ENCODE data around the gene MRPL21. TPM values are rescaled to one million over a fixed set of nuclear protein-coding genes. Genes with fewer than 3 reads are reported as not detected.

The MRPL21 gene
- total RNA-seq, 1 donor from 2014 or later = 121 TPM

DNA sequence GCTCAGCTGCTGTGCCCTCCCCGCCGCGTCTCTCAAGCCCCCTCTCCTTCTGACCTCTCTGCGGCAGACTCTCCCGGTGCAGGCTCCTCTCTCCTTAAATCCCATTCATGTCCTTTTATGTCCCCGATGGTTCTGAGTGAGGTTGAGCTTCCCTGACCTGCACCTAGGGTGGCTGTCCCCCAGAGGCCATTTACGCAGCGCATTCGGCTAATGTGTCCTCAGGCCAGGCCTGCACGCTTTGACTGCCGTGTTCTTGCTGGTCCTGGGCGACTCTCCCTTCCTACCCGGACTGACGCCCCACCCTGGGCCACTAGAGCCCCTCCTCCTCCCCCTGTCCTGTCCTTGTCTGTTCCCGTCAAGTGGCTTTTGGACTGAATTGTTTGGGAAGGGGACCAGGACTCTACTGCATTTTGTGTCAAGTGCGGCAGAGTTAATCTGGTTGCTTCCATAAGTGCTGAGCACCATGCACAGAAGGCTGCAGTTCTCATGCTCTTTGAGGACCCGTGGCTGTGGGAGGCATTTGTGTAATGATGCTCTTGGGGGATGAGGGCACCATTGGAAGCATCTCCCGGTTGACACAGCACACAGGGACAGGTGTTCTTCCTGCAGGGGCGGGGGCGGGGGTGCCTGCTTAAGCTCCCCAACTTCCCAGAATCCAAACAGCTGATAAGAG lies 37.2 kb upstream of the MRPL21 start:
- no peaks in the 10 kb centered on the region for H3K27me3 ChIP-seq (ENCODE audit: low read depth)
- H3K9me3 ChIP-seq (replicated peaks) = no peaks in the 10 kb centered on the region
- DNase-seq = no peak
- no peak overlapping the region for H3K27ac ChIP-seq (replicated peaks)
- H3K4me3 ChIP-seq = no peak overlapping the region
- TF ChIP-seq, protein P1, sequence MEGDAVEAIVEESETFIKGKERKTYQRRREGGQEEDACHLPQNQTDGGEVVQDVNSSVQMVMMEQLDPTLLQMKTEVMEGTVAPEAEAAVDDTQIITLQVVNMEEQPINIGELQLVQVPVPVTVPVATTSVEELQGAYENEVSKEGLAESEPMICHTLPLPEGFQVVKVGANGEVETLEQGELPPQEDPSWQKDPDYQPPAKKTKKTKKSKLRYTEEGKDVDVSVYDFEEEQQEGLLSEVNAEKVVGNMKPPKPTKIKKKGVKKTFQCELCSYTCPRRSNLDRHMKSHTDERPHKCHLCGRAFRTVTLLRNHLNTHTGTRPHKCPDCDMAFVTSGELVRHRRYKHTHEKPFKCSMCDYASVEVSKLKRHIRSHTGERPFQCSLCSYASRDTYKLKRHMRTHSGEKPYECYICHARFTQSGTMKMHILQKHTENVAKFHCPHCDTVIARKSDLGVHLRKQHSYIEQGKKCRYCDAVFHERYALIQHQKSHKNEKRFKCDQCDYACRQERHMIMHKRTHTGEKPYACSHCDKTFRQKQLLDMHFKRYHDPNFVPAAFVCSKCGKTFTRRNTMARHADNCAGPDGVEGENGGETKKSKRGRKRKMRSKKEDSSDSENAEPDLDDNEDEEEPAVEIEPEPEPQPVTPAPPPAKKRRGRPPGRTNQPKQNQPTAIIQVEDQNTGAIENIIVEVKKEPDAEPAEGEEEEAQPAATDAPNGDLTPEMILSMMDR (IDR thresholded peaks at IDR 0.05; ENCODE audit: borderline replicate concordance) = no peak
- intact Hi-C loops (cut with micrococcal nuclease) = no loop called here
- H3K4me1 ChIP-seq = peaks cover 3% of the 10 kb centered on the region
- peaks cover 45% of the 10 kb centered on the region for H3K36me3 ChIP-seq

DNA sequence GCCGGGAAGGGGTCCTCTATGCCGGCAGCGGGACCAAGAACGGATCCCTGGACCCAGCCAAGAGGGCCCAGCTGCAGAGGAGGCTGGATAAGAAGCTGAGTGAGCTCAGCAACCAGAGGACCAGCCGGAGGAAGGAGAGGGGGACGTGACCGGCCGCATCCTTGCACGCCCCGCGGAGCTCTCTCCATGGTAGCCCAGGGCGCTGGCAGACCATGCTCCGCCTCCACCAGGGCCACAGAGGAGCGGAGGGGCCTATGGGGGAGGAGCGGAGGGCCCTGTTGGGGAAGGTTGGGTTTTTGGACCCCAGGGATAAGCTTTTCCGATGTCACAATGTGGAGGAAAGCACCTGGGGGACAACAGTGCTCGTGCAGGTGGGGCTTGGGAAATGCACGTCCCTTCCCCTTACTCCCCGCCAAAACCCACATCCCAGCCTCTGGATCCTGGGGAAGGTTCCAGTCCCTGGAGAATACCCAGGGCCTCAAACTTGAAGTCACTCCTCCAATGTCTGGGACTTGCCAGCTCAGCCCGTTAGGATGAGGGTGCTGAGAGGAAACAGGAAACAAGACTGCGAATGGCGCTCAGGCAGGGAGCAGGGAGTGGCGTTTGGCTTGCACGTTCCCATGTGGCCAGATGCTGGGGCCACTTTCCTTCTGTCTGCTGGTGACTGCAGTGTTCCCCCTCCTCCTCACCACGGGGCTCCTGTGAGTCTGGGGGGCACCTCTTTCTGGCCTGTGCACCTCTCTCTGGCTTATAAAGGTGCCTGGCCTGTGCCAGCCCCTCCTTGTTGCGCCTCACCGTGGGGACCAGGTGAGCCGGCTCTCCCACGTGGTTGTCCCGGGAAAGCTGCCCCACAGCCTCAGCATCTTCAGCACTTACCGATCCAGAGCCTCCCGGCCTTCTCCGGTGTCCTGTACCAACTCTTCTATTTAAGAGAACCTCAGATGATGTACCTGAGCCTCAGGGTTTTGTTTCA lies 36.2 kb upstream of the MRPL21 start:
- no peaks in the 10 kb centered on the region for H3K27me3 ChIP-seq (ENCODE audit: low read depth)
- H3K9me3 ChIP-seq (replicated peaks) = no peaks in the 10 kb centered on the region
- DNase-seq = no peak
- TF ChIP-seq, protein P1 (IDR thresholded peaks at IDR 0.05; ENCODE audit: borderline replicate concordance) = no peak
- peaks cover 3% of the 10 kb centered on the region for H3K4me1 ChIP-seq
- intact Hi-C loops (cut with micrococcal nuclease) = no loop called here
- H3K27ac ChIP-seq (replicated peaks) = no peak overlapping the region
- peaks cover 55% of the 10 kb centered on the region for H3K36me3 ChIP-seq
- no peak overlapping the region for H3K4me3 ChIP-seq

DNA sequence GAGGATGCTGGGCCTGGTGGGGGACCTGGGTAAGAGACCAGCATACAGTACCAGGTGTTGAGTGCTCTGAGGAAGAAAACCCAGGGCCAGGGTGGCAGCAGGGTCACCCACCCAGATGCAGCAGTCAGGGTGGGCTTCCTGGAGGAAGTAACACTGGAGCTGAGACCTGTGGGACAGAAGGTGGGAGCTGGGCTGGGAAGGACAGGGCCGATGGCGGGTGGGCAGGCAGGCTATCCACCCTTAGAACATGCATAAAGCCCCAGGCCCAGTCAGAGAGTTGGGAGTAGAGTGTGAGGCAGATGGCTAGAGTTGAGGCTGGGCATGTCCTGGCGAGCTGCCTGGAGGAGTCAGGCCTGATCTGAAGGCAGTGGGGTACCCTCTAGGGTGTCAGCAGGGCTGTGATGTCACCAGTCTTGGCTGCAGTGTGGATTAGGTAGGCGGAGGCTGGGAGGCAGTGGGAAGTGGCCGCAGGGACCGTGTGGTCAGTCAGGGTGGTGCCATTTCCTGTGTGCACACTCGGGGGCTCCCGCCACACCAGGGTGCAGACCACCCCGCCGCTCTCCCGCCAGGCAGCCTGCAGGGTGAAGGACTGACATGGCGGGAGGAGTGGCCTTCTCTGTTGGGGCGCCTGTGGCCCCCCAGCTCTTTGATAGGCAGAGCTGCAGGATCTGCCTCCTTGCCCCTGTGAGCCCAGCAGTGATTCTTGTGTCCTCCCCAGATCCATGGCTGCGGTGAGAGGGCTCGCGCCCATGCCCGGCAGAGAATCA lies 35.4 kb upstream of the MRPL21 start:
- TF ChIP-seq, protein P1 (IDR thresholded peaks at IDR 0.05; ENCODE audit: borderline replicate concordance) = no peak
- Histone ChIP-seq H3K27ac (replicated peaks) (no peak overlapping the region), H3K4me3 (no peak overlapping the region), H3K36me3 (peaks cover 63% of the 10 kb centered on the region), H3K9me3 (replicated peaks) (no peaks in the 10 kb centered on the region), H3K4me1 (peaks cover 3% of the 10 kb centered on the region), H3K27me3 (ENCODE audit: low read depth) (no peaks in the 10 kb centered on the region)
- no peak for DNase-seq
- intact Hi-C loops (cut with micrococcal nuclease) = no loop called here

DNA sequence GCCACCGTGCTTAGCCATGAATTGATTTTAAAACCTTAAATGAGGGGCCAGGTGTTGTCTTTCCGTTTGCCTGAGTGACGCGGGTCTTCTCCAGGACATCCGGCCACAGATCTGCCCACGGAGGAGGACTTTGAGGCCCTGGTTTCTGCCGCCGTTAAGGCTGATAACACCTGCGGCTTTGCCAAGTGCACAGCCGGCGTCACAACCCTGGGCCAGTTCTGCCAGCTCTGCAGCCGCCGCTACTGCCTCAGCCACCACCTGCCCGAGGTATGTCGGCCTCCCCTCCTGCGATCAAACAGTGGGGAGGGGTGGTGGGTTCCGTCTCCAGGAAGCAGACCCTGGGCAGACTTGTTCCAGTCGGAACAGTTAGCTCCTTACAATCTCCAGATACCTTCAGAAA lies 34.5 kb upstream of the MRPL21 start:
- DNase-seq = no peak
- Histone ChIP-seq H3K4me3 (no peak overlapping the region), H3K36me3 (peaks cover 72% of the 10 kb centered on the region), H3K27ac (replicated peaks) (no peak overlapping the region), H3K4me1 (peaks cover under 1% of the 10 kb centered on the region), H3K9me3 (replicated peaks) (no peaks in the 10 kb centered on the region), H3K27me3 (ENCODE audit: low read depth) (no peaks in the 10 kb centered on the region)
- intact Hi-C loops (cut with micrococcal nuclease) = no loop called here
- TF ChIP-seq, protein P1 (IDR thresholded peaks at IDR 0.05; ENCODE audit: borderline replicate concordance) = no peak

All from left ventricle myocardium inferior (tissue), 1 donor.